H1 (cell line): ENCODE measurements around the gene AKR1B15. TPM values are rescaled to one million over a fixed set of nuclear protein-coding genes. Genes with fewer than 3 reads are reported as not detected.

Experiments used
- CTCF ChIA-PET: fragments of 300-600 bp; sonication (Branson Sonifier 250); formaldehyde crosslinking; loops from one replicate; lab custom pipeline; 2021; ENCODE audit not compliant: partially characterized antibody; lab: Charles Lee
- POLR2A ChIA-PET: fragments of 300-600 bp; sonication (Branson Sonifier 250); formaldehyde crosslinking; loops from one replicate; lab custom pipeline; 2021; ENCODE audit warnings: inconsistent platforms; ENCODE audit not compliant: partially characterized antibody; lab: Charles Lee
- DNase-seq, 2 experiments: peaks; one replicate each; pipeline versions ENCODE4 v3.0.0 to v3.0.0-alpha.2; 2010 to 2022; ENCODE audit warnings: low spot score in 2 of 2, low read depth in 1 of 2, mixed read lengths in 1 of 2
- FAIRE-seq: peaks from 2 replicates; lab custom pipeline; 2011; peaks lifted over from hg19 to GRCh38; lab: Jason Lieb, UNC
- H2AFZ ChIP-seq: 2 replicates; pipeline ENCODE4 v1.8.1; 2012; ENCODE audit warnings: low read length, inconsistent platforms
- H2AK5ac ChIP-seq: 2 replicates; pipeline ENCODE4 v1.6.1; 2013; ENCODE audit warnings: low read depth, low read length
- H2BK120ac ChIP-seq: replicated peaks from 2 replicates; pipeline ENCODE3; 2013; ENCODE audit warnings: low read depth, low read length, inconsistent platforms
- H2BK12ac ChIP-seq: 2 replicates; pipeline ENCODE4 v1.6.1; 2013; ENCODE audit warnings: low read depth, low read length
- H2BK15ac ChIP-seq: 2 replicates; pipeline ENCODE4 v1.6.1; 2013; ENCODE audit warnings: low read length
- H2BK20ac ChIP-seq: 2 replicates; pipeline ENCODE4 v1.6.1; 2013; ENCODE audit warnings: low read length
- H2BK5ac ChIP-seq: 2 replicates; pipeline ENCODE4 v1.6.1; 2013; ENCODE audit warnings: low read depth, low read length
- H3K14ac ChIP-seq: 2 replicates; pipeline ENCODE4 v1.6.1; 2013; ENCODE audit warnings: inconsistent platforms; ENCODE audit not compliant: insufficient read length
- H3K18ac ChIP-seq: 2 replicates; pipeline ENCODE4 v1.6.1; 2013; ENCODE audit warnings: low read length; ENCODE audit errors: extremely low read depth
- H3K23ac ChIP-seq: 2 replicates; pipeline ENCODE4 v1.6.1; 2013; ENCODE audit warnings: inconsistent platforms; ENCODE audit not compliant: insufficient read length
- H3K23me2 ChIP-seq: 2 replicates; pipeline ENCODE4 v1.6.1; 2013; ENCODE audit warnings: low read depth, low read length
- H3K27ac ChIP-seq: 2 replicates; pipeline ENCODE4 v1.6.1; 2011; ENCODE audit warnings: low read depth, low read length, inconsistent platforms
- H3K27me3 ChIP-seq, 4 experiments: replicated peaks in 1 of 4; 1 replicate in 1 of 4; 2 replicates in 3 of 4; pipeline versions ENCODE4 v1.6.1 to v1.8.1; 2011 to 2013; ENCODE audit warnings: low read length in 3 of 4, mild to moderate bottlenecking in 3 of 4, inconsistent platforms in 2 of 4, mixed read lengths in 2 of 4, moderate library complexity in 1 of 4; ENCODE audit not compliant: control insufficient read depth in 3 of 4, insufficient read depth in 3 of 4; ENCODE audit errors: extremely low read depth in 1 of 4
- H3K36me3 ChIP-seq, 4 experiments: 2 replicates each; pipeline versions ENCODE4 v1.6.1 to v1.8.1; 2011 to 2013; ENCODE audit warnings: mild to moderate bottlenecking in 4 of 4, low read length in 3 of 4, moderate library complexity in 2 of 4, control low read depth in 1 of 4, inconsistent platforms in 1 of 4; ENCODE audit not compliant: insufficient read depth in 4 of 4, control insufficient read depth in 2 of 4
- H3K4ac ChIP-seq: replicated peaks from 2 replicates; pipeline ENCODE3; 2013; ENCODE audit warnings: low read length, low read depth, mixed read lengths, inconsistent platforms; ENCODE audit not compliant: insufficient read length
- H3K4me1 ChIP-seq, 4 experiments: replicated peaks in 1 of 4; 1 replicate in 1 of 4; 2 replicates in 3 of 4; pipeline versions ENCODE4 v1.6.1 to v1.8.1; 2011 to 2013; ENCODE audit warnings: low read length in 3 of 4, inconsistent platforms in 2 of 4, mixed read lengths in 1 of 4; ENCODE audit not compliant: insufficient read depth in 4 of 4, control insufficient read depth in 3 of 4
- H3K4me2 ChIP-seq, 2 experiments: 2 replicates each; pipeline versions ENCODE4 v1.6.1 to v1.8.1; 2011 to 2013; ENCODE audit warnings: low read depth in 2 of 2, low read length in 2 of 2, control low read depth in 1 of 2, inconsistent platforms in 1 of 2, mild to moderate bottlenecking in 1 of 2; ENCODE audit not compliant: insufficient read depth in 1 of 2
- H3K4me3 ChIP-seq, 4 experiments: fragments of 200-600, 300-600 bp in 1 of 4; sonication (generic), shearing (Covaris generic), sonication (Bioruptor Twin) in 1 of 4; 2 replicates each; pipeline versions ENCODE4 v1.5.1 to v1.8.1; 2011 to 2016; ENCODE audit warnings: low read length in 4 of 4, low read depth in 3 of 4, control low read depth in 2 of 4, inconsistent platforms in 2 of 4, mild to moderate bottlenecking in 2 of 4, mixed read lengths in 1 of 4, moderate library complexity in 1 of 4; ENCODE audit not compliant: insufficient read depth in 2 of 4; ENCODE audit errors: extremely low read depth in 1 of 4
- H3K56ac ChIP-seq: replicated peaks from 2 replicates; pipeline ENCODE3; 2013; ENCODE audit warnings: low read depth, mild to moderate bottlenecking, mixed read lengths, low read length, inconsistent platforms; ENCODE audit not compliant: insufficient read length
- H3K79me1 ChIP-seq: 2 replicates; pipeline ENCODE4 v1.6.1; 2013; ENCODE audit warnings: low read depth, low read length, control low read depth
- H3K79me2 ChIP-seq, 2 experiments: 2 replicates each; pipeline versions ENCODE4 v1.6.1 to v1.8.1; 2012 to 2013; ENCODE audit warnings: low read length in 2 of 2, mild to moderate bottlenecking in 2 of 2, inconsistent platforms in 1 of 2; ENCODE audit not compliant: insufficient read depth in 2 of 2, control insufficient read depth in 1 of 2
- H3K9ac ChIP-seq, 4 experiments: replicated peaks in 1 of 4; 1 replicate in 1 of 4; 2 replicates in 3 of 4; pipeline versions ENCODE4 v1.6.1 to v1.8.1; 2011 to 2013; ENCODE audit warnings: low read depth in 3 of 4, low read length in 3 of 4, control low read depth in 2 of 4, mild to moderate bottlenecking in 2 of 4, moderate library complexity in 2 of 4, inconsistent platforms in 1 of 4; ENCODE audit errors: extremely low read depth in 1 of 4
- H3K9me3 ChIP-seq, 2 experiments: 2 replicates each; pipeline versions ENCODE4 v1.6.1 to v1.8.1; 2012 to 2013; ENCODE audit warnings: mild to moderate bottlenecking in 2 of 2, moderate library complexity in 2 of 2, control low read depth in 1 of 2, inconsistent platforms in 1 of 2, low read depth in 1 of 2, low read length in 1 of 2, mixed read lengths in 1 of 2; ENCODE audit not compliant: insufficient read depth in 2 of 2
- H4K20me1 ChIP-seq, 2 experiments: replicated peaks in 1 of 2; 2 replicates each; pipeline versions ENCODE3 to v1.8.1; 2011 to 2013; ENCODE audit warnings: inconsistent platforms in 2 of 2, low read length in 2 of 2, mild to moderate bottlenecking in 1 of 2; ENCODE audit not compliant: insufficient read depth in 2 of 2, control insufficient read depth in 1 of 2
- H4K5ac ChIP-seq: 2 replicates; pipeline ENCODE4 v1.6.1; 2013; ENCODE audit warnings: low read length, low read depth, mixed read lengths, inconsistent platforms; ENCODE audit not compliant: insufficient read length
- H4K8ac ChIP-seq: 2 replicates; pipeline ENCODE4 v1.8.0; 2013; ENCODE audit warnings: mild to moderate bottlenecking, moderate library complexity, low read length, inconsistent platforms; ENCODE audit not compliant: insufficient read depth; ENCODE audit errors: extremely low read depth
- H4K91ac ChIP-seq: replicated peaks from 2 replicates; pipeline ENCODE3; 2013; ENCODE audit warnings: low read length, mixed read lengths, inconsistent platforms; ENCODE audit not compliant: insufficient read length
- ASH2L ChIP-seq: fragments of 200-600, 300-600 bp; sonication (generic); IDR thresholded peaks from one replicate; pipeline ENCODE4 v1.7.1; 2017; ENCODE audit warnings: low read length
- EGR1 ChIP-seq: IDR thresholded peaks from 2 replicates; pipeline ENCODE4 v1.6.1; 2011; ENCODE audit warnings: low read depth, low read length, borderline replicate concordance
- EZH2 ChIP-seq: fragments of 200-600 bp; sonication (generic); IDR thresholded peaks from 2 replicates; pipeline ENCODE4 v1.7.1; 2012; ENCODE audit warnings: low read depth, mild to moderate bottlenecking, moderate library complexity, low read length, inconsistent platforms; ENCODE audit not compliant: severe bottlenecking
- HDAC2 ChIP-seq, 2 experiments: fragments of 300-600 bp in 1 of 2; sonication (generic) in 1 of 2; IDR thresholded peaks; 2 replicates each; pipeline ENCODE4 v1.6.1; 2011 to 2012; ENCODE audit warnings: low read depth in 2 of 2, low read length in 2 of 2, mild to moderate bottlenecking in 2 of 2, moderate library complexity in 2 of 2, borderline replicate concordance in 1 of 2, inconsistent platforms in 1 of 2
- KDM5A ChIP-seq: fragments of 200-600 bp; IDR thresholded peaks from 2 replicates; pipeline ENCODE4 v1.7.1; 2012; ENCODE audit warnings: mild to moderate bottlenecking, low read length, inconsistent platforms, mixed read lengths
- NRF1 ChIP-seq: IDR thresholded peaks from 2 replicates; pipeline ENCODE4 v1.6.1; 2011; ENCODE audit warnings: mild to moderate bottlenecking, low read depth, low read length, improper control_type of control experiment
- POLR2A ChIP-seq, 2 experiments: IDR thresholded peaks; 1 replicate in 1 of 2; 2 replicates in 1 of 2; pipeline ENCODE4 v1.6.1; 2011; ENCODE audit warnings: low read depth in 2 of 2, low read length in 2 of 2, mild to moderate bottlenecking in 2 of 2; ENCODE audit errors: control extremely low read depth in 1 of 2
- POLR2AphosphoS5 ChIP-seq: IDR thresholded peaks from 2 replicates; pipeline ENCODE4 v1.6.1; 2011; ENCODE audit warnings: low read depth, low read length
- RXRA ChIP-seq: IDR thresholded peaks from 2 replicates; pipeline ENCODE4 v1.6.1; 2011; ENCODE audit warnings: low read depth, mild to moderate bottlenecking, low read length, moderate library complexity; ENCODE audit not compliant: insufficient read depth
- SUZ12 ChIP-seq: fragments of 200-600 bp; sonication (generic); IDR thresholded peaks from 2 replicates; pipeline ENCODE4 v1.6.1; 2012; ENCODE audit warnings: mild to moderate bottlenecking, inconsistent platforms, low read length, moderate library complexity, mixed read lengths
- YY1 ChIP-seq: IDR thresholded peaks from 2 replicates; pipeline ENCODE4 v1.6.1; 2011; ENCODE audit warnings: low read depth, mild to moderate bottlenecking, low read length
- WGBS, 2 experiments: shearing (Covaris generic) in 1 of 2; methylation state at CpG; one replicate each; pipeline versions ENCODE4 v1.1.6 to v1.1.7; 2013 to 2015; ENCODE audit warnings: low lambda C conversion rate in 2 of 2, mixed read lengths in 2 of 2, inconsistent platforms in 1 of 2, low coverage in 1 of 2, missing lambda C conversion rate in 1 of 2; ENCODE audit not compliant: insufficient replicate concordance in 2 of 2, insufficient coverage in 1 of 2, insufficient read length in 1 of 2; ENCODE audit errors: extremely low coverage in 1 of 2, missing lambda C conversion rate in 1 of 2; 5-methylcytosine and 5-hydroxymethylcytosine counted together
- polyA plus RNA-seq, 7 experiments: library from polyadenylated mRNA; depleted of rRNA in 3 of 7; stranded (reverse) in 5 of 7; unstranded in 2 of 7; fragments of >200 nt in 5 of 7; fragments of 200-250 nt in 2 of 7; gene quantifications; 1 replicate in 5 of 7; 2 replicates in 1 of 7; 4 replicates in 1 of 7; pipeline versions ENCODE4 v1.2.1 to v1.2.3, GENCODE V29; 2011 to 2013; ENCODE audit warnings: missing spikeins in 2 of 7, mixed read lengths in 2 of 7
- total RNA-seq: library from RNA; stranded (reverse); fragmentation: NEBNext Ultra II Directional; extraction: Animal tissue kit (Norgen Biotek cat#: 25700); gene quantifications from 2 replicates; pipeline ENCODE4 v1.2.1, GENCODE V29; 2021
- TF ChIP-seq, protein P1 (sequence below): IDR thresholded peaks from 2 replicates; pipeline ENCODE4 v1.6.1; 2012; ENCODE audit warnings: low read length, inconsistent platforms

Gene AKR1B15
- total and polyA plus RNA-seq, 2 of the 8 experiments (the other 6 are each of a cell fraction or from before 2014, with no cell fraction given): 0.15 to 0.47 TPM

DNA sequence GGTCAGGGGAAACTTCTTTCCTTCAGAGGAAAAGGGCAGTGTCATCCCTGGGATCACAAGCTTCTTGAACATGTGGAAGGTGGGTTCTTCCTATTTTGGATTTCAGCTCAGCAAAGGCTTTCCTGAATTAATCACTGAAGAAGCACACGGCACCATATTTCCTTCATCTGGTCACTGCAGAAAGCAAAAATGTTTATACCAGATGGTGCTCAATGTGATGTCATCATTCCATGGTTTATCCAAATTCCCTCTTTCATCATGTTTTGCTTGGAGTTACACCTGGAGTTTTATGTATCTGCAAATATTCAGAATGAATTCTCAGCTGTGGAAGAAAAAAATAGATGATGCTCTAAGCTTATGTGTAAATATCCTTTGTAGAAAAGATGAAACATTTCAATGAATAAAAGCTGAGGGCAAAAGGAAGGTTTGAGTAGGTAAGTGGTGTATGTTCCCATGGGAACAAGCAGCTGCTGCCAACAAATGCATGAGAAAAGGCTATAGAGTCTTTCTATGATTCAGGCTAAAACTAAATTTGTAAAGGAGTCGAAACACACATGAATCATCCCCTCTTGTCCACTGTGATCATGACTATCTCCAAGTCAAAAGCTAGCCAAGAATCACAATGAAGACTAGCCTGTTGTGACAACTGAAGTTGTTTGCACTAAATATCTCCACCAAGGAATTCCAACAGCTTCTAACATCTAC is 70.9 kb downstream of the AKR1B15 start:
- no peak overlapping the region for H2BK15ac ChIP-seq
- H3K23me2 ChIP-seq: no peaks in the 10 kb centered on the region
- H3K14ac ChIP-seq: no peak overlapping the region
- H3K9me3 ChIP-seq: no peaks in the 10 kb centered on the region
- no peaks in the 10 kb centered on the region; a peak in 1 of 7 replicates for H3K27me3 ChIP-seq
- H3K79me2 ChIP-seq: no peaks in the 10 kb centered on the region
- FAIRE-seq (no peak), DNase-seq (no peak)
- H3K36me3 ChIP-seq: no peaks in the 10 kb centered on the region; a peak in 1 of 8 replicates
- H2AK5ac ChIP-seq: no peak overlapping the region
- H4K20me1 ChIP-seq: no peaks in the 10 kb centered on the region
- H3K4me1 ChIP-seq: no peaks in the 10 kb centered on the region
- no peak overlapping the region for H3K4me2 ChIP-seq
- no peaks in the 10 kb centered on the region for H3K79me1 ChIP-seq
- H2BK20ac ChIP-seq: no peak overlapping the region
- H3K18ac ChIP-seq: no peak overlapping the region
- H4K8ac ChIP-seq: no peak overlapping the region
- H3K4me3 ChIP-seq: no peak overlapping the region
- H3K56ac ChIP-seq: no peak overlapping the region
- H2BK5ac ChIP-seq: no peak overlapping the region
- H3K27ac ChIP-seq: no peak overlapping the region
- H2AFZ ChIP-seq: no peak overlapping the region
- H3K23ac ChIP-seq: no peak overlapping the region
- no peak overlapping the region for H4K5ac ChIP-seq
- no peak overlapping the region for H2BK120ac ChIP-seq
- 84% methylated on average over 2 of the region's 2 CpGs; no CpG with 5 or more reads in 1 of the 2 experiments for WGBS, 2 experiments
- H2BK12ac ChIP-seq: no peak overlapping the region
- H3K9ac ChIP-seq: no peak overlapping the region
- ChIA-PET CTCF (interaction anchor here (1.1 to 4.9 kb wide), 8 partner anchors 13 to 209 kb away, joined by 3 to 34 read pairs (median 5); no protein-coding TSS in a partner anchor), POLR2A (interaction anchor here (1.6 kb wide), 1 partner anchor 27 kb away, joined by 7 read pairs; the partner anchor contains the start of gene BPGM)
- no peak overlapping the region for H4K91ac ChIP-seq
- no peak overlapping the region for H3K4ac ChIP-seq
- no peak for TF ChIP-seq YY1
- TF ChIP-seq EZH2: no peak
- no peak for TF ChIP-seq EGR1
- TF ChIP-seq ASH2L: no peak
- TF ChIP-seq POLR2AphosphoS5: no peak
- TF ChIP-seq, protein P1, sequence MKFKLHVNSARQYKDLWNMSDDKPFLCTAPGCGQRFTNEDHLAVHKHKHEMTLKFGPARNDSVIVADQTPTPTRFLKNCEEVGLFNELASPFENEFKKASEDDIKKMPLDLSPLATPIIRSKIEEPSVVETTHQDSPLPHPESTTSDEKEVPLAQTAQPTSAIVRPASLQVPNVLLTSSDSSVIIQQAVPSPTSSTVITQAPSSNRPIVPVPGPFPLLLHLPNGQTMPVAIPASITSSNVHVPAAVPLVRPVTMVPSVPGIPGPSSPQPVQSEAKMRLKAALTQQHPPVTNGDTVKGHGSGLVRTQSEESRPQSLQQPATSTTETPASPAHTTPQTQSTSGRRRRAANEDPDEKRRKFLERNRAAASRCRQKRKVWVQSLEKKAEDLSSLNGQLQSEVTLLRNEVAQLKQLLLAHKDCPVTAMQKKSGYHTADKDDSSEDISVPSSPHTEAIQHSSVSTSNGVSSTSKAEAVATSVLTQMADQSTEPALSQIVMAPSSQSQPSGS: no peak
- no peak for TF ChIP-seq KDM5A
- TF ChIP-seq POLR2A (IDR thresholded peaks at IDR 0.05; ENCODE audit: control extremely low read depth in 1 of 2, low read depth in 2 of 2, low read length in 2 of 2): no peak
- no peak for TF ChIP-seq SUZ12
- TF ChIP-seq NRF1: no peak
- TF ChIP-seq RXRA: no peak
- no peak for TF ChIP-seq HDAC2 (IDR thresholded peaks at IDR 0.05; ENCODE audit: borderline replicate concordance in 1 of 2, low read depth in 2 of 2, low read length in 2 of 2)
